ENCODE results near the gene APOLD1. TPM values are rescaled to one million over a fixed set of nuclear protein-coding genes. Genes with fewer than 3 reads are reported as not detected.
"Not testable (repeated sequence)": the region's sequence is repeated elsewhere in the genome, so short reads cannot be mapped to it uniquely, and the experiment has no call there.

The APOLD1 gene
- total RNA-seq, 1 donor from 2014 or later = 5.6 TPM

- TF ChIP-seq CTCF (conservative IDR thresholded peaks at IDR 0.05) = no peak
- peaks cover 11% of the 10 kb centered on the region for H3K9me3 Mint-ChIP-seq
- H3K4me1 Mint-ChIP-seq (ENCODE audit: unreplicated experiment) = peaks cover 19% of the 10 kb centered on the region
- DNase-seq (ENCODE audit: extremely low spot score, unreplicated experiment) = no peak
- peaks cover 4% of the 10 kb centered on the region for H3K27me3 Mint-ChIP-seq
- H3K27ac Mint-ChIP-seq = peak overlapping the region; percentile 21
- no peak overlapping the region for H3K4me3 Mint-ChIP-seq
- peaks cover 18% of the 10 kb centered on the region for H3K36me3 Mint-ChIP-seq
These were observed 13.0 kb downstream of the APOLD1 start for GRCh38 chr12:12798480-12798879.

GRCh38 chr12:12799163-12799920 is 13.9 kb downstream of the APOLD1 start:
- H3K27me3 Mint-ChIP-seq = peaks cover 4% of the 10 kb centered on the region
- DNase-seq (ENCODE audit: extremely low spot score, unreplicated experiment) = no peak
- H3K27ac Mint-ChIP-seq = peak overlapping the region; percentile 69
- peaks cover 18% of the 10 kb centered on the region for H3K36me3 Mint-ChIP-seq
- H3K9me3 Mint-ChIP-seq = peaks cover 10% of the 10 kb centered on the region
- H3K4me1 Mint-ChIP-seq (ENCODE audit: unreplicated experiment) = peaks cover 19% of the 10 kb centered on the region
- no peak for TF ChIP-seq CTCF (conservative IDR thresholded peaks at IDR 0.05)
- H3K4me3 Mint-ChIP-seq = no peak overlapping the region

- peak overlapping the region; percentile 98 for H3K27ac Mint-ChIP-seq
These were observed 15.1 kb downstream of the APOLD1 start for GRCh38 chr12:12800406-12801180.

GRCh38 chr12:12801656-12802055 is 16.2 kb downstream of the APOLD1 start:
- not testable (repeated sequence) for H3K4me3 Mint-ChIP-seq; H3K9me3 Mint-ChIP-seq; H3K27me3 Mint-ChIP-seq; DNase-seq (ENCODE audit: extremely low spot score, unreplicated experiment)
- peaks cover 12% of the 10 kb centered on the region for H3K4me1 Mint-ChIP-seq (ENCODE audit: unreplicated experiment)
- H3K36me3 Mint-ChIP-seq = peaks cover 13% of the 10 kb centered on the region
- H3K27ac Mint-ChIP-seq = peak overlapping the region; percentile 40

More at GRCh38 chr12:12800406-12801180, 15.1 kb downstream of the APOLD1 start:
- Mint-ChIP-seq H3K27me3 (peaks cover 4% of the 10 kb centered on the region), H3K4me1 (ENCODE audit: unreplicated experiment) (peaks cover 15% of the 10 kb centered on the region), H3K9me3 (peaks cover 10% of the 10 kb centered on the region), H3K4me3 (peak overlapping the region; percentile 41), H3K36me3 (peaks cover 16% of the 10 kb centered on the region)
- TF ChIP-seq CTCF (conservative IDR thresholded peaks at IDR 0.05) = no peak
- DNase-seq (ENCODE audit: extremely low spot score, unreplicated experiment) = no peak

- H3K4me1 Mint-ChIP-seq (ENCODE audit: unreplicated experiment) = peaks cover 7% of the 10 kb centered on the region
- peak overlapping the region; percentile 95 for H3K27ac Mint-ChIP-seq
- no peak for DNase-seq (ENCODE audit: extremely low spot score, unreplicated experiment)
- H3K9me3 Mint-ChIP-seq = peaks cover 10% of the 10 kb centered on the region
- H3K36me3 Mint-ChIP-seq = peaks cover 13% of the 10 kb centered on the region
- TF ChIP-seq CTCF (conservative IDR thresholded peaks at IDR 0.05) = no peak
- H3K4me3 Mint-ChIP-seq = peak overlapping the region; percentile 67
- H3K27me3 Mint-ChIP-seq = peaks cover 4% of the 10 kb centered on the region
These were observed 17.7 kb downstream of the APOLD1 start for GRCh38 chr12:12803186-12803585.

- Mint-ChIP-seq H3K4me3 (peak overlapping the region; percentile 58), H3K36me3 (peaks cover 13% of the 10 kb centered on the region), H3K27ac (peak overlapping the region; percentile 95), H3K9me3 (peaks cover 10% of the 10 kb centered on the region), H3K4me1 (ENCODE audit: unreplicated experiment) (peaks cover 14% of the 10 kb centered on the region), H3K27me3 (peaks cover 4% of the 10 kb centered on the region)
- DNase-seq (ENCODE audit: extremely low spot score, unreplicated experiment) = no peak
- TF ChIP-seq CTCF (conservative IDR thresholded peaks at IDR 0.05) = no peak
These were observed 18.6 kb downstream of the APOLD1 start for GRCh38 chr12:12804011-12804410.

Data from type B pancreatic cell (in vitro differentiated cells).